Right lobe of liver (tissue), 4 donors: ENCODE measurements around the gene PRSS48.

Source experiments
- CTCF ChIP-seq, 4 donors: fragments of 200-600 bp in 3 of 4; fragments of 450-650 bp in 1 of 4; IDR thresholded peaks; one replicate each; pipeline versions ENCODE4 v1.5.1 to v1.8.0; 2016 to 2022; ENCODE audit warnings: antibody characterized with exemption in 4 of 4, mild to moderate bottlenecking in 2 of 4
- POLR2A ChIP-seq: fragments of 450-650 bp; IDR thresholded peaks from one replicate; pipeline ENCODE4 v1.6.1; 2017; ENCODE audit warnings: antibody characterized with exemption, mild to moderate bottlenecking
- donor health status: DM: no; HTN: no; CAD: no.
- donor health status: DM: no; HTN: no; CAD: no.
- donor health status: DM: no; HTN: yes; CAD: no.

GRCh38 chr4:151267104-151267503 lies 9.9 kb upstream of the PRSS48 start:
- no peak for TF ChIP-seq POLR2A
- TF ChIP-seq CTCF (IDR thresholded peaks at IDR 0.05), result no peak
